Parathyroid adenoma (tissue), 2 donors: ENCODE results near the gene MB.

ENCODE experiments used
- H2AFZ ChIP-seq: fragments of 300-600 bp; sonication (generic); one replicate; pipeline ENCODE4 v1.7.0; 2017; ENCODE audit warnings: antibody characterized with exemption, mild to moderate bottlenecking
- H3K27ac ChIP-seq: fragments of 300-600 bp; sonication (generic); one replicate; pipeline ENCODE4 v1.7.0; 2017
- H3K27me3 ChIP-seq: fragments of 300-600 bp; sonication (generic); one replicate; pipeline ENCODE4 v1.7.0; 2017; ENCODE audit warnings: low read length; ENCODE audit not compliant: control insufficient read depth, insufficient read depth
- H3K36me3 ChIP-seq: fragments of 300-600 bp; sonication (generic); one replicate; pipeline ENCODE4 v1.7.0; 2017; ENCODE audit warnings: low read length; ENCODE audit not compliant: control insufficient read depth, insufficient read depth
- H3K4me1 ChIP-seq: fragments of 300-600 bp; sonication (generic); one replicate; pipeline ENCODE4 v1.7.0; 2017; ENCODE audit warnings: control low read depth
- H3K4me2 ChIP-seq: fragments of 300-600 bp; sonication (generic); one replicate; pipeline ENCODE4 v1.7.0; 2017; ENCODE audit warnings: low read length
- H3K4me3 ChIP-seq: fragments of 300-600 bp; sonication (generic); one replicate; pipeline ENCODE4 v1.7.0; 2017; ENCODE audit warnings: low read depth, low read length
- H3K79me2 ChIP-seq: fragments of 300-600 bp; sonication (generic); one replicate; pipeline ENCODE4 v1.7.0; 2017; ENCODE audit warnings: control low read depth
- H3K9ac ChIP-seq: fragments of 300-600 bp; sonication (generic); one replicate; pipeline ENCODE4 v1.7.0; 2017; ENCODE audit warnings: mild to moderate bottlenecking
- H3K9me3 ChIP-seq: fragments of 300-600 bp; sonication (generic); one replicate; pipeline ENCODE4 v1.7.0; 2017; ENCODE audit warnings: low read length; ENCODE audit not compliant: control insufficient read depth
- CTCF ChIP-seq: fragments of 300-600 bp; sonication (generic); IDR thresholded peaks from one replicate; pipeline ENCODE4 v1.7.0; 2017; ENCODE audit warnings: antibody characterized with exemption, mild to moderate bottlenecking
- donor health status: primary hyperparathyroidism.

Gene MB

GRCh38 chr22:35572556-35572955 lies 44.6 kb downstream of the MB start:
- H3K4me1 ChIP-seq, result no peaks in the 10 kb centered on the region
- no peak overlapping the region for H3K4me3 ChIP-seq
- H3K27me3 ChIP-seq, result no peaks in the 10 kb centered on the region
- no peak overlapping the region for H2AFZ ChIP-seq
- TF ChIP-seq CTCF, result no peak
- H3K9me3 ChIP-seq, result no peaks in the 10 kb centered on the region
- H3K4me2 ChIP-seq, result no peak overlapping the region
- H3K79me2 ChIP-seq, result no peaks in the 10 kb centered on the region
- no peak overlapping the region for H3K27ac ChIP-seq
- H3K36me3 ChIP-seq, result no peaks in the 10 kb centered on the region
- no peak overlapping the region for H3K9ac ChIP-seq

GRCh38 chr22:35570686-35571194 lies 46.4 kb downstream of the MB start:
- Histone ChIP-seq H3K4me1 (no peaks in the 10 kb centered on the region), H3K4me2 (no peak overlapping the region), H3K27ac (no peak overlapping the region), H3K4me3 (no peak overlapping the region), H3K27me3 (no peaks in the 10 kb centered on the region), H2AFZ (no peak overlapping the region), H3K79me2 (no peaks in the 10 kb centered on the region), H3K9me3 (no peaks in the 10 kb centered on the region), H3K36me3 (no peaks in the 10 kb centered on the region), H3K9ac (no peak overlapping the region)
- no peak for TF ChIP-seq CTCF

- Histone ChIP-seq H3K4me3 (no peak overlapping the region), H3K36me3 (no peaks in the 10 kb centered on the region), H3K27ac (no peak overlapping the region), H3K9ac (no peak overlapping the region), H3K9me3 (no peaks in the 10 kb centered on the region), H3K4me1 (no peaks in the 10 kb centered on the region), H3K4me2 (no peak overlapping the region), H3K79me2 (no peaks in the 10 kb centered on the region), H2AFZ (no peak overlapping the region), H3K27me3 (no peaks in the 10 kb centered on the region)
- TF ChIP-seq CTCF, result no peak
These were observed 47.2 kb downstream of the MB start for GRCh38 chr22:35569916-35570315.

DNA sequence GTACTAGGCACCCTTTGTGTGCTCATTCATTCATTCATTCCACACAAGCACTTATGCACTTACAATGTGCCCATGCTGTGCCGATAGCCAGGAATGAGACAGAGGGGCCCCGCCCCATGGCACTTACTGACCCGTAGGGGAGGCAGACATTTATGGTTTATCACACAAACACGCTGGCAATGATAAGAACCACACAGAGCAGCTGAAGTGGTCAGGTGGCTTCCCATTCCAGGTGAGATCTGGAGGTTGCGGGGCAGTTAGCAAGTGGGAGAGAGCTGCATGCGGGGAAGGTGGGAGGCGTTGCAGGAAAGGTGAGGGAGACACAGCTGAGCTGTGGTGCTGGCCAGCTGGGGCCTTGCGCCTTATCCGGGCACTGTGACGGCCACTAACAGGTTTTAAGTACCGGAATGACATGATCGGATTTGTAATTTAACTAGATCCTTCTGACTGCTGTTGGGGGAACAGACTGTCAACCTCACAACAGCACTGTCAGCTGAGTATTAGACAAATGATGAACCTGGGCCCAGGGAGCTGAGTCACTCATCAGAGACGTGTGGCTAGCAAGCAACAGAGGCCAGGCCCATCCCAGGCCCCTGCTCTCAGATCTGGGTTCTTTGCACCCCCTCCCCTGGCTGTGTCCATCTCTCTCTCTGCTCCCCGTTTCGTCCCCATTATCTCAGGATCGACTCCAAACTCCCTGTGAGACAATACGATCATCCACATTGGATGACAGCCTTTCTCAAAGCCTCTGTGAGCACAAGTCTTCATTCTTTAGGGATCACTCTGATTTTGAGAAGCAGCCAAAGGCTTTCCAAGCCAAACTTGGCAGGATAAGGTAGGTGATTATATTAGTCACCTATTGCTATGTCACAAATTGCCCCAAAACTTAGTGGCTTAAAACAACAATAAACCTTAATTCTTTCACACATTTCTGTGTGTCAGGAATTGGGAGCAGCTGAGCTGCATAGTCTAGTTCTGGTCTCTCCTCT lies 48.1 kb downstream of the MB start:
- Histone ChIP-seq H3K27ac (no peak overlapping the region), H3K4me1 (no peaks in the 10 kb centered on the region), H3K4me2 (no peak overlapping the region), H3K4me3 (no peak overlapping the region), H3K9ac (no peak overlapping the region), H2AFZ (no peak overlapping the region), H3K36me3 (no peaks in the 10 kb centered on the region), H3K79me2 (no peaks in the 10 kb centered on the region), H3K27me3 (no peaks in the 10 kb centered on the region), H3K9me3 (no peaks in the 10 kb centered on the region)
- TF ChIP-seq CTCF, result no peak
